ENCODE data around the gene TSHZ2. TPM values are rescaled to one million over a fixed set of nuclear protein-coding genes. Genes with fewer than 3 reads are reported as not detected.

Gene TSHZ2
- total RNA-seq, 4 donors from 2014 or later, result 10.3 to 15.0 (median 12.9) TPM

DNA sequence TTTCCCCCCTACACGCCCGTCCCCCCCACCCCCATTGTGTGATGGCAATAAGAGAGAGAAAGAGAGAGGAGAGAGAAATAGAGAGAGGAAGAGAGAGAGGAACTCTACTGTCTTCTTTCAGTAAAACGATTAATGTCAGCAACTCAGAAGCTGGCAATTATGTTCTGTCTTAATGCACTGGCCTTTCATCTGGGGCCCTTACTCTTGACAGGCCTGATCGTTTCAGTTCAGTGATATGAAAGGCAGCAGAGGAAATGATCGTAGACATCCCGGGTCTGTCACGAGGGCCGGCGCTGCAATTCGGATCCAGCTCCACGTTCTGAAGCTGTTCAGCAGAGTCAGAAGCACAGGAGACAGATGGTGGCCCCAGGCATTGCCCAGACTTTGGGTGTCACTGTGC is 312.5 kb downstream of the TSHZ2 start:
- Histone ChIP-seq H3K4me1 (no peaks in the 10 kb centered on the region), H3K36me3 (no peaks in the 10 kb centered on the region), H3K27ac (replicated peaks in 1 of 4) (no peak overlapping the region), H3K4me3 (no peak overlapping the region), H3K27me3 (no peaks in the 10 kb centered on the region), H3K9me3 (no peaks in the 10 kb centered on the region)
- WGBS, result 80% methylated on average over 11 of the region's 11 CpGs
- intact Hi-C loops (cut with DNase I), result no loop called here
- no peak for DNase-seq (ENCODE audit: extremely low spot score)
- TF ChIP-seq POLR2A (IDR thresholded peaks at IDR 0.05; ENCODE audit: low read depth) (no peak), POLR2AphosphoS5 (IDR thresholded peaks at IDR 0.05) (no peak), EP300 (IDR thresholded peaks at IDR 0.05) (no peak)
- TF ChIP-seq, protein P1, sequence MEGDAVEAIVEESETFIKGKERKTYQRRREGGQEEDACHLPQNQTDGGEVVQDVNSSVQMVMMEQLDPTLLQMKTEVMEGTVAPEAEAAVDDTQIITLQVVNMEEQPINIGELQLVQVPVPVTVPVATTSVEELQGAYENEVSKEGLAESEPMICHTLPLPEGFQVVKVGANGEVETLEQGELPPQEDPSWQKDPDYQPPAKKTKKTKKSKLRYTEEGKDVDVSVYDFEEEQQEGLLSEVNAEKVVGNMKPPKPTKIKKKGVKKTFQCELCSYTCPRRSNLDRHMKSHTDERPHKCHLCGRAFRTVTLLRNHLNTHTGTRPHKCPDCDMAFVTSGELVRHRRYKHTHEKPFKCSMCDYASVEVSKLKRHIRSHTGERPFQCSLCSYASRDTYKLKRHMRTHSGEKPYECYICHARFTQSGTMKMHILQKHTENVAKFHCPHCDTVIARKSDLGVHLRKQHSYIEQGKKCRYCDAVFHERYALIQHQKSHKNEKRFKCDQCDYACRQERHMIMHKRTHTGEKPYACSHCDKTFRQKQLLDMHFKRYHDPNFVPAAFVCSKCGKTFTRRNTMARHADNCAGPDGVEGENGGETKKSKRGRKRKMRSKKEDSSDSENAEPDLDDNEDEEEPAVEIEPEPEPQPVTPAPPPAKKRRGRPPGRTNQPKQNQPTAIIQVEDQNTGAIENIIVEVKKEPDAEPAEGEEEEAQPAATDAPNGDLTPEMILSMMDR (IDR thresholded peaks at IDR 0.05), result no peak

DNA sequence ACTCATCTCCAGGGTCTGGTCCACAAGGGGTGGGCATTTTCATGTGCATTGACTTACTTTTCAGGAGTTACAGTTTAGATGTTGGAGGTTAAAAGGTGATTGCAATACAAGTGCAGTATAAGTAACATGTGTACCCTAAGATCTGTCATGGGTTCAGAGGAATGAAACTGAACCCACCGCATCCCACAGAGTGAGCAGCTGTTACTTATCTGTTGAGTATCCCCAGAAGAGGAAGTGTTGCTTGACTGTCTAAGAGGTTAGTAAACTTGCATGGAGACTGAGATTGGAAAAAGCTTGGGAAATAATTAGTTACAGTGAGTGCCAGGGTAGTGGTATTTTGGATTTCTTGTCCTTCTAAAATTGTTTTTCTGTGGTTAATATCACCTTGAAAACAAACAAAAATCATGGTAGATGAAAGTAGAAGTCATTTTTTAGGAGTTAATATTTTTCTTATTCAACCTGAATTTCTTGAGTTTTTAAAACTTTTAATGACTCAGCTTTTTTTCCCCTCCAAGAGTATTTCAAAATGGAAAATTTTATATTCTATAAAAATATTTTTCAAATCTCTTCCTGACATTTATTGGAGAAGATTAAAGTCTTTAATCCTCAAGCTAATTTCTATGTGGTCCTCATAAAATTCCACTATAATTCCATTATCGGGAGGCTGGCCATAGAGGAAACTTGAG is 315.3 kb downstream of the TSHZ2 start:
- DNase-seq (ENCODE audit: extremely low spot score), result no peak
- H3K27ac ChIP-seq (replicated peaks in 1 of 4), result no peak overlapping the region
- no peaks in the 10 kb centered on the region for H3K4me1 ChIP-seq
- no peaks in the 10 kb centered on the region for H3K36me3 ChIP-seq
- H3K4me3 ChIP-seq, result no peak overlapping the region
- WGBS, result 68% methylated on average over 2 of the region's 2 CpGs
- no peaks in the 10 kb centered on the region for H3K9me3 ChIP-seq
- no peaks in the 10 kb centered on the region for H3K27me3 ChIP-seq
- TF ChIP-seq, protein P1 (IDR thresholded peaks at IDR 0.05), result no peak
- TF ChIP-seq POLR2AphosphoS5 (IDR thresholded peaks at IDR 0.05) (no peak), EP300 (IDR thresholded peaks at IDR 0.05) (no peak), POLR2A (IDR thresholded peaks at IDR 0.05; ENCODE audit: low read depth) (no peak)
- intact Hi-C loops (cut with DNase I), result no loop called here

- peaks cover 0 to 7% (median 0%) of the 10 kb centered on the region in 4 donors for H3K27me3 ChIP-seq
- DNase-seq (ENCODE audit: extremely low spot score), result no peak
- no peaks in the 10 kb centered on the region for H3K9me3 ChIP-seq
- TF ChIP-seq POLR2AphosphoS5 (IDR thresholded peaks at IDR 0.05), result no peak
- no peak for TF ChIP-seq POLR2A (IDR thresholded peaks at IDR 0.05; ENCODE audit: low read depth)
- TF ChIP-seq EP300 (IDR thresholded peaks at IDR 0.05), result no peak
- TF ChIP-seq, protein P1 (IDR thresholded peaks at IDR 0.05), result no peak
- intact Hi-C loops (cut with DNase I), result no loop called here
- H3K4me3 ChIP-seq, result no peak overlapping the region
- H3K27ac ChIP-seq (replicated peaks in 1 of 4), result no peak overlapping the region
- H3K36me3 ChIP-seq, result no peaks in the 10 kb centered on the region
- H3K4me1 ChIP-seq, result no peaks in the 10 kb centered on the region
- 87% methylated on average over 3 of the region's 3 CpGs for WGBS
Measured at GRCh38 chr20:53291548-53291947, 319.4 kb downstream of the TSHZ2 start.

DNA sequence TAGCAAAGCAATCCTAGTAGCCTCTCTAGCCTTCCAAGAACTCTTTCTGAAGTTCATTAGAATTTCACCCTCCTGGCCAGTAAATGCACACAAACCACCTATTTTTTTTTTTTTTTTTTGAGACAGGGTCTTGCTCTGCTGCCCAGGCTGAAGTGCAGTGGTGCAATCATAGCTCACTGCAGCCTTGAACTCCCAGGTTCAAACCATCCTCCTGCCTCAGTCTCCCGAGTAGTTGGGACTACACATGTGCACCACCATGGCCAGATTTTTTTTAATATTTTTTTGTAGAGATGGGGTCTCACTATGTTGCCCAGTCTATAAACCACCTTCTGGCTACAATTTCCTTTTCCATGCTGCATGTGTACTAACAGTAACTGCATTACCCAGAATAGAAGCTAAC is 320.2 kb downstream of the TSHZ2 start:
- H3K4me3 ChIP-seq, result no peak overlapping the region
- TF ChIP-seq, protein P1 (IDR thresholded peaks at IDR 0.05), result no peak
- TF ChIP-seq POLR2A (IDR thresholded peaks at IDR 0.05; ENCODE audit: low read depth) (no peak), EP300 (IDR thresholded peaks at IDR 0.05) (no peak)
- 92% methylated on average over 1 of the region's 1 CpG for WGBS
- H3K27me3 ChIP-seq, result peaks cover 0 to 7% (median 0%) of the 10 kb centered on the region in 4 donors
- H3K4me1 ChIP-seq, result no peaks in the 10 kb centered on the region
- no peak overlapping the region for H3K27ac ChIP-seq (replicated peaks in 1 of 4)
- no peaks in the 10 kb centered on the region for H3K9me3 ChIP-seq
- H3K36me3 ChIP-seq, result no peaks in the 10 kb centered on the region
- DNase-seq (ENCODE audit: extremely low spot score), result no peak
- intact Hi-C loops (cut with DNase I), result no loop called here

DNA sequence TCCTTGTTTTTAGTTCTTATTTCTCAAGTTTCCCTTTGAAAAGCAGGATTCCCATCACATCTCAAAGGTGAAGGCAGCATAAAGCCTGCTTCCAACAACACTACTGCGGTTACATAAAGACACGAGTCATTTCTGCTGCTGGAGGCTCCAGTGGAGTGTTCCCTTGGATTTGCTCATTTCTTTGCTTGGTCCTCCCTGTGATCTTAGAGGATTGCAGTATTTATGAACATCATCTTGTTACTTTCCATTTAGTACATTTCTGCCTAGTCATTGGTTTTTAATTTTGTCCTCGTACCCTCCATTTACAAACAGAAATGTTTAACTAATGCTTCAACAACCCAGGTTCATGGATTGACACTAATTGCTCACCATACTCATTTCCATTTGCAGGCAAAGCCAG is 322.6 kb downstream of the TSHZ2 start:
- no peak overlapping the region for H3K4me3 ChIP-seq
- no peaks in the 10 kb centered on the region for H3K36me3 ChIP-seq
- intact Hi-C loops (cut with DNase I), result no loop called here
- peaks cover 0 to 3% (median 0%) of the 10 kb centered on the region in 4 donors for H3K4me1 ChIP-seq
- TF ChIP-seq, protein P1 (IDR thresholded peaks at IDR 0.05), result no peak
- no peak for TF ChIP-seq POLR2AphosphoS5 (IDR thresholded peaks at IDR 0.05)
- no peak for TF ChIP-seq EP300 (IDR thresholded peaks at IDR 0.05)
- TF ChIP-seq POLR2A (IDR thresholded peaks at IDR 0.05; ENCODE audit: low read depth), result no peak
- 97% methylated on average over 3 of the region's 3 CpGs for WGBS
- H3K27me3 ChIP-seq, result peaks cover 0 to 7% (median 0%) of the 10 kb centered on the region in 4 donors
- H3K27ac ChIP-seq (replicated peaks in 1 of 4), result no peak overlapping the region
- DNase-seq (ENCODE audit: extremely low spot score), result no peak
- no peaks in the 10 kb centered on the region for H3K9me3 ChIP-seq

Measured in esophagus muscularis mucosa (tissue), 4 donors.